Memory B cell (primary cell): Measurements from ENCODE around the gene GRAMD1B.
A peak's percentile ranks its signal among the peaks of the same experiment; 100 is the strongest.

Source experiments
- ATAC-seq: fragments of 150-1000 bp; cut with Tn5 transposase; 2 replicates; pipeline ENCODE4 v1.10.0; 2021; ENCODE audit warnings: low read depth, mild to moderate bottlenecking, moderate library complexity
- DNase-seq, 2 donors: peaks; one replicate each; pipeline ENCODE4 v3.0.0; 2022; ENCODE audit warnings: low spot score in 2 of 2
- H3K27ac Mint-ChIP-seq: one replicate; pipeline ENCODE4 v1.8.0; 2022; ENCODE audit warnings: mild to moderate bottlenecking, moderate library complexity, mixed read lengths
- H3K27me3 Mint-ChIP-seq: one replicate; pipeline ENCODE4 v1.8.0; 2022; ENCODE audit warnings: mixed read lengths
- H3K36me3 Mint-ChIP-seq: one replicate; pipeline ENCODE4 v1.8.0; 2022; ENCODE audit warnings: mild to moderate bottlenecking, mixed read lengths
- H3K4me1 Mint-ChIP-seq: one replicate; pipeline ENCODE4 v1.8.0; 2022; ENCODE audit warnings: mixed read lengths
- H3K4me3 Mint-ChIP-seq: one replicate; pipeline ENCODE4 v1.8.0; 2022; ENCODE audit warnings: mild to moderate bottlenecking, moderate library complexity, mixed read lengths
- H3K9me3 Mint-ChIP-seq: one replicate; pipeline ENCODE4 v1.8.0; 2022; ENCODE audit warnings: mixed read lengths

GRAMD1B gene

DNA sequence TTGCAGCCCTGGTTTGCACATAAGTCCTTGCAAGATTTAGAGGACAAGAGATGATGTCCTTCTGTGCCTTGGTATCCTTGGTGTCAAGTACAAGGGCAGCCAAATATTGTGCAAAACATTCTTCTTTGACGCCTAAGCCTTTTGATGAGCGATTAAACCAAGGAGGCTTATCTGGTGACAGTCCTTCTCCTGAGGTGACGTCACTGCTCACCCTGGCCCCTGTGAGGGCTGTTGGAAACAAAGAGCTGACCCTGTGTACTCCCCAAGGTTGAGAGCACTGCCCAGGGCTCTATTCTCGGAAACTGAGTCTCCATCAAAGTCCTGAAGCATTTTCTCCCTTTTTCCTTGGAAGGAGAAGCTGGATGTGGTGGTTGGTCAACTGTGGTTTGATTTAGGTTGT, 4.7 kb upstream of the GRAMD1B start:
- Mint-ChIP-seq H3K4me1 (peaks cover 3% of the 10 kb centered on the region), H3K9me3 (no peaks in the 10 kb centered on the region), H3K36me3 (no peaks in the 10 kb centered on the region), H3K27ac (no peak overlapping the region), H3K4me3 (no peak overlapping the region), H3K27me3 (peaks cover 22% of the 10 kb centered on the region)
- DNase-seq (no peak), ATAC-seq (no peak)

DNA sequence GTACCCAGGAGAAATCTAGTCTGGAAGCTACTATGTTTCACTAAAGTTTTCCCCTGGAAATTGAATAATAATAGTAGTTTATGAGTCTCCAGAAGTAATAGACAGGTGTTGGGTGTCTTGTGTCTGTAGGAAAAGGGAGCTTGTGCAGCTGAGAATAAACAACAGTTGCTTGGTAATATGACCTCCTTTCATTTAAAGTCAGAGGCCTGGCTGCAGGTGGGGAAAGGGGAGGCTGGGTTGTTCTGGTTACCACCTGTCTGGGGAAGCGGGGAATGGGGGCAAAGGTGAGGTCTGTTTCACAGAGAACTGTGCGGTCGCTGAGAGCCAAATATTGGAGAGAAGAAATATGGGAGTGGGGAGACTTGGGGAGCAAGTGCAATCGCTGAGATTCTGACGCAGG, 3.3 kb upstream of the GRAMD1B start:
- peaks cover 22% of the 10 kb centered on the region for H3K27me3 Mint-ChIP-seq
- H3K4me1 Mint-ChIP-seq = peaks cover 3% of the 10 kb centered on the region
- no peaks in the 10 kb centered on the region for H3K36me3 Mint-ChIP-seq
- ATAC-seq = no peak
- no peak overlapping the region for H3K4me3 Mint-ChIP-seq
- DNase-seq = no peak
- H3K27ac Mint-ChIP-seq = no peak overlapping the region
- no peaks in the 10 kb centered on the region for H3K9me3 Mint-ChIP-seq

- H3K36me3 Mint-ChIP-seq = no peaks in the 10 kb centered on the region
- peaks cover 3% of the 10 kb centered on the region for H3K4me1 Mint-ChIP-seq
- no peak overlapping the region for H3K27ac Mint-ChIP-seq
- no peak overlapping the region for H3K4me3 Mint-ChIP-seq
- ATAC-seq (no peak), DNase-seq (no peak)
- H3K27me3 Mint-ChIP-seq = peaks cover 25% of the 10 kb centered on the region
- H3K9me3 Mint-ChIP-seq = no peaks in the 10 kb centered on the region
Observed at GRCh38 chr11:123427405-123427804, 2.7 kb upstream of the GRAMD1B start.

DNA sequence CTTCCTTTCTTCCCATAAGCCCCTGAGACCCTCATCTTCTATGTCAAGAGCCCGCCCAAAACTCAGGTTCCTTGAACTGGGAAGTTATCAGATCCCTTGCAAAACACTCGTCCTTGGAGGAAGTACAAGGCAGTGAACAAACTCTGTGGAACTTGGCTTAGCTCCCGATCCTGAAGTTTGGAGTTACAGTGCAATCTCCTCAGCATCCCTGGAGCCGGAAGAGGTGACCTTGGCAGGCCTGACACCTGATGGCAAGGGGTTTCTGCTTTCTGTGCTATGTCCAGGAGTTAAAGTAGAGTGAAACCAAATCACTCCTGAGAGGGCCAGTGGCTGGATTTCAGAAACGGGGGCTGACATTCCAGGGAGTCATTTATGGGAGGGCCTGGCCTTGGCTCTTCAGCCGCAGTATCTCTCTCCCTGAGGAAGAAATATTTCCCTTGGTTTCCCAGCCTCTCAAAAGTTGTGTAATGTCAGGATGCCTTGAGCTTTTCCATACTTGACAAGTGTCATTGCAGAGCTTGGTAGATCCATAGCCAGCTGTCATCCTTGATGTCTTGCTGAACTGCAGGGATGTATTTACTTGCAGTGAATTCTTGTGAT, 1.9 kb upstream of the GRAMD1B start:
- Mint-ChIP-seq H3K4me1 (peaks cover 3% of the 10 kb centered on the region), H3K36me3 (no peaks in the 10 kb centered on the region), H3K9me3 (no peaks in the 10 kb centered on the region), H3K27me3 (peaks cover 28% of the 10 kb centered on the region), H3K4me3 (no peak overlapping the region), H3K27ac (no peak overlapping the region)
- ATAC-seq = no peak
- DNase-seq = no peak

DNA sequence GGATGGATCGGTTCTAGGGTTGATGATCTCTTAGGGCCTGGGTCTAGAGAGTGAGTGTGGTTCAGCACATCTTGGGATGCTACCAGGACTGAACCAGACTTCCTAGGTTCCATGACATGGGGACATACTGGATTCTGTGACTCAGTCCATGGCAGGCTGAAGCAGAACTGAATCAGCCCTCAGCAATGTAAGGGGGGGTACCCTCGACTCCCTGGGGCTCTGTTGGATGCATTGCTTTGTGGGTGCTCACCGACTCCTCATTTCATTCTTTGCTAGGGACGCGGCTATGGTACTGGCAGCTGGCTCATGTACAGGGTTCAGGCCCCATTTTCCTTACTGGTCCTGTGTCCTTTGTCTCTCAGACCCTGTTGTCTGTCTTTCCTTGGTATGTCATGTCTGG, 733 bp upstream of the GRAMD1B start:
- Mint-ChIP-seq H3K36me3 (no peaks in the 10 kb centered on the region), H3K27ac (no peak overlapping the region), H3K4me1 (peaks cover 3% of the 10 kb centered on the region), H3K4me3 (no peak overlapping the region), H3K27me3 (peaks cover 27% of the 10 kb centered on the region), H3K9me3 (no peaks in the 10 kb centered on the region)
- DNase-seq = no peak
- ATAC-seq = no peak

- H3K9me3 Mint-ChIP-seq = no peaks in the 10 kb centered on the region
- peaks cover 25% of the 10 kb centered on the region for H3K27me3 Mint-ChIP-seq
- peak overlapping the region; percentile 69 for H3K4me3 Mint-ChIP-seq
- DNase-seq = no peak
- H3K36me3 Mint-ChIP-seq = no peaks in the 10 kb centered on the region
- ATAC-seq = peak; percentile 24
- peaks cover 3% of the 10 kb centered on the region for H3K4me1 Mint-ChIP-seq
- H3K27ac Mint-ChIP-seq = no peak overlapping the region
Observed at GRCh38 chr11:123430721-123431497, 840 bp downstream of the GRAMD1B start.

- Mint-ChIP-seq H3K27ac (no peak overlapping the region), H3K27me3 (peaks cover 28% of the 10 kb centered on the region), H3K4me3 (no peak overlapping the region), H3K4me1 (peaks cover 3% of the 10 kb centered on the region), H3K9me3 (peaks cover 3% of the 10 kb centered on the region), H3K36me3 (no peaks in the 10 kb centered on the region)
- DNase-seq (no peak), ATAC-seq (no peak)
Observed at GRCh38 chr11:123431619-123432018, 1.6 kb downstream of the GRAMD1B start.

- Mint-ChIP-seq H3K9me3 (peaks cover 3% of the 10 kb centered on the region), H3K4me1 (peaks cover 3% of the 10 kb centered on the region), H3K4me3 (no peak overlapping the region), H3K27ac (no peak overlapping the region), H3K27me3 (peaks cover 24% of the 10 kb centered on the region), H3K36me3 (no peaks in the 10 kb centered on the region)
- no peak for DNase-seq
- no peak for ATAC-seq
Observed at GRCh38 chr11:123434262-123434661, 4.2 kb downstream of the GRAMD1B start.

DNA sequence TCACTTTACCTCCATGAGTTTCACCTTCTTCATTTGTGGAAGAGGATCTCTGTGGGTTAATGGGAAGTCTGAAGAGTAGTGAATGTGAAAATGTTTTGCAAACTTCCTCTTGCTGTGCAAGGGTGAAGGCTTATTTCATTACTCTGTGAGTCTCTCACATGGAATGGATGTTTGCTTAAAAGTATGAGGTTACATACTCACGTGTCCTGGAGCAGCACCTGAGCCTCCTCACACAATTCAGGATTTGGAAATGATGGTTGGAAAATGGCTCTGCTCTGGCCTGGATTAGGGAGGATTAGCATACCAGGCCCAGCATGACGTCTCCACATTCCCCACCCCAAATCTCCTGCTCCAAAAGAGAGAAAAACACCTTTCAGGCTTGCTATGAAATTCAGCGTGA, 4.8 kb downstream of the GRAMD1B start:
- H3K36me3 Mint-ChIP-seq = no peaks in the 10 kb centered on the region
- peaks cover 3% of the 10 kb centered on the region for H3K9me3 Mint-ChIP-seq
- peaks cover 3% of the 10 kb centered on the region for H3K4me1 Mint-ChIP-seq
- ATAC-seq = no peak
- H3K27me3 Mint-ChIP-seq = peaks cover 20% of the 10 kb centered on the region
- no peak overlapping the region for H3K4me3 Mint-ChIP-seq
- DNase-seq = no peak
- H3K27ac Mint-ChIP-seq = no peak overlapping the region

GRCh38 chr11:123437236-123437979, 7.3 kb downstream of the GRAMD1B start:
- no peak overlapping the region for H3K4me3 Mint-ChIP-seq
- H3K36me3 Mint-ChIP-seq = no peaks in the 10 kb centered on the region
- DNase-seq (no peak), ATAC-seq (no peak)
- no peaks in the 10 kb centered on the region for H3K4me1 Mint-ChIP-seq
- H3K27me3 Mint-ChIP-seq = peaks cover 16% of the 10 kb centered on the region
- peaks cover 3% of the 10 kb centered on the region for H3K9me3 Mint-ChIP-seq
- H3K27ac Mint-ChIP-seq = no peak overlapping the region

GRCh38 chr11:123438131-123438627, 8.1 kb downstream of the GRAMD1B start:
- Mint-ChIP-seq H3K4me1 (no peaks in the 10 kb centered on the region), H3K4me3 (no peak overlapping the region), H3K27ac (no peak overlapping the region), H3K36me3 (no peaks in the 10 kb centered on the region), H3K9me3 (peaks cover 3% of the 10 kb centered on the region), H3K27me3 (peaks cover 13% of the 10 kb centered on the region)
- DNase-seq (no peak), ATAC-seq (no peak)

DNA sequence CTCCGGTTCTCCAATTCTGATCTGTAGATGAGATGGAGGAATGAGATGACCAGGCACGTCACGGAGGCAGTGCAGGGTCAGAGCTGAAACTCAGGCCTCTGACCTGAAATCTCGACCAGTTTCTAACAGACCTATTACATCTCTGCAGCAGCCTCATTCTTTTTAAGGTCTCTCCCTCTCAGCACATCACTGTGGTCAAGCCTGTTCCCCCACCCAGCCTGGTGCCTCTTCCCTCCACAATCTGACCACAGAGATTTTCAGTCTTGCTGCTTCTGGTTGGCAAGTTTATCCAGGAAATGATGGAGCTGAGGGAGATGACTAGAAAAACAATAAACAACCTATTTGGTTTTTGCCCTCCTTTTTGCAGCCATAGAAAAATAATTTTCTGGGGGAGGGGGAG, 9.5 kb downstream of the GRAMD1B start:
- DNase-seq (no peak), ATAC-seq (no peak)
- Mint-ChIP-seq H3K4me1 (no peaks in the 10 kb centered on the region), H3K9me3 (peaks cover 3% of the 10 kb centered on the region), H3K27me3 (peaks cover 11% of the 10 kb centered on the region), H3K27ac (no peak overlapping the region), H3K36me3 (no peaks in the 10 kb centered on the region), H3K4me3 (no peak overlapping the region)

GRCh38 chr11:123441161-123441560, 11.1 kb downstream of the GRAMD1B start:
- Mint-ChIP-seq H3K36me3 (no peaks in the 10 kb centered on the region), H3K27ac (no peak overlapping the region), H3K4me1 (no peaks in the 10 kb centered on the region), H3K4me3 (no peak overlapping the region), H3K27me3 (peaks cover 10% of the 10 kb centered on the region), H3K9me3 (peaks cover 3% of the 10 kb centered on the region)
- ATAC-seq (no peak), DNase-seq (no peak)

GRCh38 chr11:123443851-123444623, 14.0 kb downstream of the GRAMD1B start:
- H3K36me3 Mint-ChIP-seq = no peaks in the 10 kb centered on the region
- H3K9me3 Mint-ChIP-seq = no peaks in the 10 kb centered on the region
- DNase-seq (no peak), ATAC-seq (no peak)
- H3K27me3 Mint-ChIP-seq = peaks cover 4% of the 10 kb centered on the region
- H3K27ac Mint-ChIP-seq = no peak overlapping the region
- no peaks in the 10 kb centered on the region for H3K4me1 Mint-ChIP-seq
- no peak overlapping the region for H3K4me3 Mint-ChIP-seq
